ENCODE measurements around the gene GLI3. TPM values are rescaled to one million over a fixed set of nuclear protein-coding genes. Genes with fewer than 3 reads are reported as not detected.
A peak's percentile ranks its signal among the peaks of the same experiment; 100 is the strongest.

The GLI3 gene
- total and polyA plus RNA-seq, 2 of the 4 experiments (the other 2 are of a cell fraction), result 1.3 to 3.9 TPM

- Histone ChIP-seq H2BK15ac (ENCODE audit: low read depth, low read length) (no peak overlapping the region), H2AFZ (replicated peaks; ENCODE audit: low read length, poor library complexity) (no peak overlapping the region), H2AK9ac (replicated peaks; ENCODE audit: low read depth, low read length, poor library complexity) (peak overlapping the region; percentile 4), H3K4me2 (ENCODE audit: low read depth, low read length) (no peak overlapping the region), H3K36me3 (ENCODE audit: control insufficient read depth, insufficient read depth, low read length) (peaks cover 3% of the 10 kb centered on the region; the same call in 1 of the 2 replicates), H2BK5ac (ENCODE audit: low read depth, low read length, poor library complexity, severe bottlenecking) (no peak overlapping the region), H3K27ac (ENCODE audit: insufficient read depth, low read length) (no peak overlapping the region), H3K79me1 (ENCODE audit: low read depth in 1 of 2, low read length in 2 of 2) (peaks cover 7 to 14% of the 10 kb centered on the region in 2 experiments; a peak in 3 of 4 replicates), H3K56ac (ENCODE audit: extremely low read depth, insufficient read depth, low read length) (no peak overlapping the region), H3K9me3 (ENCODE audit: control insufficient read depth, insufficient read depth, low read length) (no peaks in the 10 kb centered on the region), H2BK20ac (ENCODE audit: low read depth, low read length) (no peak overlapping the region), H4K91ac (ENCODE audit: insufficient read depth, low read depth, low read length) (no peak overlapping the region), H2BK120ac (ENCODE audit: low read depth, low read length) (no peak overlapping the region), H3K4me3 (ENCODE audit: insufficient read depth, low read depth, low read length) (no peak overlapping the region), H3K23ac (ENCODE audit: low read depth, low read length) (no peak overlapping the region), H3K27me3 (ENCODE audit: control insufficient read depth, insufficient read depth, low read length) (no peaks in the 10 kb centered on the region), H4K8ac (ENCODE audit: low read depth in 2 of 2, low read length in 2 of 2) (no peak overlapping the region), H3K14ac (replicated peaks; ENCODE audit: low read depth, low read length) (no peak overlapping the region), H4K5ac (ENCODE audit: low read depth, low read length) (no peak overlapping the region), H3K4ac (ENCODE audit: low read depth, low read length) (no peak overlapping the region), H3K9me1 (ENCODE audit: insufficient read depth, low read length) (0 out of 2 replicates have a peak, but pooled peaks cover 4% of the 10 kb centered on the region), H4K20me1 (ENCODE audit: insufficient read depth, low read length) (peaks cover 11% of the 10 kb centered on the region; the same call in 1 of the 2 replicates), H3K4me1 (ENCODE audit: control insufficient read depth, insufficient read depth, low read length) (peaks cover 2% of the 10 kb centered on the region; the same call in 1 of the 2 replicates), H3K9ac (ENCODE audit: low read depth, low read length) (no peak overlapping the region), H2AK5ac (ENCODE audit: low read depth, low read length) (no peak overlapping the region), H3K18ac (ENCODE audit: low read depth, low read length) (no peak overlapping the region)
- dilution Hi-C loops (cut with HindIII; ENCODE audit: low sequenced_read_pairs, unreplicated experiment), result no loop called here
- no TSS peak for BruUV-seq (replicated peaks)
- intact Hi-C loops (cut with micrococcal nuclease), result no loop called here
- TF ChIP-seq CEBPB (IDR thresholded peaks at IDR 0.05; ENCODE audit: low read depth, low read length) (no peak), NFE2L2 (IDR thresholded peaks at IDR 0.05; ENCODE audit: low read depth, low read length) (no peak), MXI1 (IDR thresholded peaks at IDR 0.05; ENCODE audit: borderline replicate concordance, low read depth, low read length) (no peak), CHD1 (IDR thresholded peaks at IDR 0.05; ENCODE audit: low read depth, low read length) (no peak), ELK1 (IDR thresholded peaks at IDR 0.05; ENCODE audit: borderline replicate concordance, low read depth, low read length) (no peak), RCOR1 (IDR thresholded peaks at IDR 0.05; ENCODE audit: insufficient replicate concordance, low read length) (no peak), FOS (IDR thresholded peaks at IDR 0.05; ENCODE audit: low read depth, low read length) (no peak), SMC3 (IDR thresholded peaks at IDR 0.05; ENCODE audit: low read depth, low read length) (no peak)
- no peak for DNase-seq
- POLR2A ChIA-PET (ENCODE audit: unreplicated experiment), result no interaction called here
- CTCF ChIA-PET, result no interaction called here
- no peak for ATAC-seq (ENCODE audit: low read depth)
- 50% methylated on average over 2 of the region's 6 CpGs; no CpG with 5 or more reads in 1 of the 2 experiments for WGBS, 2 experiments (ENCODE audit: extremely low coverage in 2 of 2, insufficient read length in 1 of 2)
- in situ Hi-C loops (cut with MboI; ENCODE audit: low sequenced_read_pairs), result no loop called here
Observed at GRCh38 chr7:42138691-42139090, 98.3 kb downstream of the GLI3 start.

Data from IMR-90 (cell line).